GM12873 (cell line): ENCODE measurements around the gene CCDC69.

ENCODE experiments used
- TF ChIP-seq, protein P1 (sequence below): IDR thresholded peaks from 2 replicates; pipeline ENCODE4 v1.5.1; 2012; ENCODE audit warnings: low read depth, mild to moderate bottlenecking, moderate library complexity, low read length, control low read depth; ENCODE audit not compliant: insufficient read depth; ENCODE audit errors: missing control alignments

Gene CCDC69

DNA sequence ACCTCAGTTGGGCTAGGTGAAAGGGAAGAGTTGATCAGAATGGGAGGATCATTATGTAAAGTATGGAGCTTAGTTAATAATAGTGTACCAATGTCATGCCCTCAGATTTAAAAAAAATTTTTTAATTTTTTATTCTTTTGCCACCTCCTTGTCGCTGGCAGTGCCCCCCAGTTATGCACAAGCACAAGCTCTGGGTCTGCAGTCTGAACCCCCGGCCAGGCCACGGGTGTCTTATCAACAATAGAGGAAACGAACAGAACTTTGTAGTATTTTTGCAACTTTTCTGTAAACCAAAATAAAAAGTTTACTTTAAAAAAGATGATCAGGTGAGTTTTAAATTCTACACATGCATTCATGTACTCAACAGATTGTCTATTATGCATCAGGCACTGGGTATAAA lies 27.7 kb upstream of the CCDC69 start:
- TF ChIP-seq, protein P1, sequence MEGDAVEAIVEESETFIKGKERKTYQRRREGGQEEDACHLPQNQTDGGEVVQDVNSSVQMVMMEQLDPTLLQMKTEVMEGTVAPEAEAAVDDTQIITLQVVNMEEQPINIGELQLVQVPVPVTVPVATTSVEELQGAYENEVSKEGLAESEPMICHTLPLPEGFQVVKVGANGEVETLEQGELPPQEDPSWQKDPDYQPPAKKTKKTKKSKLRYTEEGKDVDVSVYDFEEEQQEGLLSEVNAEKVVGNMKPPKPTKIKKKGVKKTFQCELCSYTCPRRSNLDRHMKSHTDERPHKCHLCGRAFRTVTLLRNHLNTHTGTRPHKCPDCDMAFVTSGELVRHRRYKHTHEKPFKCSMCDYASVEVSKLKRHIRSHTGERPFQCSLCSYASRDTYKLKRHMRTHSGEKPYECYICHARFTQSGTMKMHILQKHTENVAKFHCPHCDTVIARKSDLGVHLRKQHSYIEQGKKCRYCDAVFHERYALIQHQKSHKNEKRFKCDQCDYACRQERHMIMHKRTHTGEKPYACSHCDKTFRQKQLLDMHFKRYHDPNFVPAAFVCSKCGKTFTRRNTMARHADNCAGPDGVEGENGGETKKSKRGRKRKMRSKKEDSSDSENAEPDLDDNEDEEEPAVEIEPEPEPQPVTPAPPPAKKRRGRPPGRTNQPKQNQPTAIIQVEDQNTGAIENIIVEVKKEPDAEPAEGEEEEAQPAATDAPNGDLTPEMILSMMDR: no peak

DNA sequence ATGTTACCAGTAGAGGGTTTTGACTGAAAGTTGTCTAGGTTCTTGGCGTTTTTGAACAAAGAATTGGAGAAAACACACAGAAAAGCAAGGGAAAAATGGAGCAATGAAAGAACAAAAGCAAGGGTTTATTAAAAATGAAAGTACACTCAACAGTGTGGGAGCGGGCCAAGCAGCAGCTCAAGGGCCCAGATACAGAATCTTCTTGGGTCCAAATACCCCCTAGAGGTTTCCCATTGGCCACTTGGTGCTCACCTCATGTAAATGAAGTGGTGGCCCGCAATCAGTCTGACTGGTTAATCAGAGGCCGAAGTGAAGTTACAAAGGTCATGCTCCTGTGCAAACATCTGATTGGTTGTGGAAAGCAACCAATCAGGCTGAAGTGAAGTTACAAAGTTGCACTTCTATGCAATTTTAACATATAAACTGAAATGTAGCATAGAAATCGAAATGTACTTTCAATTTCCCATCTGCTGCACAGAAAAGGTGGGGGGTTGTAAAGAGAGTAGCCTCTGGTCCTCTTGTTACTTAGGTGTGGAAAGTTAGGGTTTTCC lies 27.2 kb upstream of the CCDC69 start:
- TF ChIP-seq, protein P1: no peak

DNA sequence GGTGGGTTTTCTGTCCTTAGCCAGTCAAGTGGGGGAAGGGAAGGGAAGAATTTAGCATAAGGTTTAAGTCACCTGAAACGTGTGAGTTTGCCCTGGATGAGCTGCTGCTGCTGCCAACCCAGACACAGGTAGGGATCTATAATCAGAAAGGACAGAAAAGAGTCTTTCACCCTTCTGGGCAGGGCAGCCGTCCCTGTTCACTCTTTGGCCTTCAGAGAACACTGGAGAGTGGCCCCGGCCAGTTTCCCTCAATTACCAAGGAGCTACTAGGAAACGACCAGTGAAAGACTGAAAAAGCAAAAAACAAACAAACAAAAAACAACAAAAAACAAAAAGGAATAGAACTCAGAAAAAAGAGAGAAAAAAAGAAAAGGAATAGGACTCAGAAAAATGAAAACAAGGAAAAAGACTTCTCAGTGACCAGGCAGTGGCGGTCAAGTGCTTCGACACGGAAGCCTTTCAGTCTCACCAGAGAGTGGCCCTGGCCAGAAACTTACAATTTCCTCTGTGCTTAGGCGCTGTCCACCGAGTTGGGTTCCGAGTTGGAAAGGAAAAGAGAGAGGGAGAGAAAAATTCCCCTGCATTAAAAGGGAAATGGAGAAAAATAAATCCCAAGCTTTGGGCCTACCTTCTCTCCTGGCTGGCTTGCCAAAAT lies 26.6 kb upstream of the CCDC69 start:
- TF ChIP-seq, protein P1: no peak

DNA sequence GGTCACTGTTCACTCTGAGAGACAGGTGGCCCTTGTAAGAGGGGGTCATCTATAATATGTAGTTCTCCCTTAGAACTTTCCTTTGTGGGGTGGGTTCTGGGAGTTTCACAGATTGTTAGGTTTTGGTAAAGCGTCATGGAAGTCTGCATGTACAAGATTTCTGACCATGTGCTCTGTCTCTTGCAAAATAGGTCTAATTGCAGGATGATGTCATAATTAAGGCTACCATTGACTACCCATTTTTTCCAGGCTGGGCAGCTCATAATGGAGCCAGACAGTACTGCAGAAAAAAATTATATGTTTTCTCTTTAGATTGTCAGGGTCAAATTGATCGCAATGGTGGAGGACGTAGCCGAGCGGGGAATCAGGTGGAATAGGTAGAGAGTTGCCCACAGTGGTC lies 25.4 kb upstream of the CCDC69 start:
- TF ChIP-seq, protein P1: no peak

DNA sequence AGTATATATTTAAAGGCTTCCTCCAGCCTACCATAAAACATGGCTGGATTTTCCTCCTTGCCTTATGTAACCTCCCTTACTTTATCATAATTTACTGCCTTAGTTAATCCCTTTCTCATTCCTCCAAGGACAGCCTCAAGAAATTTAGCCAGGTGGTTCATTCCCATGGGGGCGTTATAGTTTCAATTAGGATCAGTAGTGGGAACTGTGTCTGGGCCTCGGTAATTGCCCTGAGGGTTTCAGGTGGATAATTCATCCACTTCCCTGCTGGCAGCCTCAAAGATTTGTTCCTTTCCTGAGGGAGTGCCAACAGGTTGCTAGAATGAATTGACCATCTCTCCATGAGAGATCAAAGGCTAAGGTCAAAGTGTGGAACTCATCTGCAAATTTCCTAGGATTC lies 24.8 kb upstream of the CCDC69 start:
- TF ChIP-seq, protein P1: no peak

DNA sequence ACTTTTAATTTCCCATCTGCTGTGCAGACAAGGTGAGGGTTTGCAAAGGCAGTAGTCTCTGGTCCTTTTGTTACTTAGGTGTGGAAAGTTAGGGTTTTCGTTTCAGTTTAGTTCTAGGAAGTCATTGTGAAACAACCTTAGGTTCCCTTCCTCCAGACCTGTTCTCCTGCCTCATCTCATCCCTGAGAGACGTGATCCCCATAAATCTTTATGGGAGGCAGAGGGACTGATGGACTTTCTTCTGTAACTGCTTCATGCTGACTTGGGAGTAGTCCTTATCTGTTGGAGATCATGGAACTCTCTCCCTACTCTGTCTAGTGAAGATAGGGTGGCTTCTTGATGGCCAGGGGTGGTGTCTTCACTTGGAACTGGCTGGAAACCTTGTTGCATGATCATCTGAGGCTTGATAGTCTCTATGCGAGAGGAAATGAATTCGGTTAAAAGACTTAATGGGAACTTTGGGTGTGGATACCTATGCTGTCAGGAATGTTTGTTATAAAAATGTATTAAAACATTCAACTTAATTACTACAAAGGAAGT lies 21.9 kb upstream of the CCDC69 start:
- TF ChIP-seq, protein P1: no peak

DNA sequence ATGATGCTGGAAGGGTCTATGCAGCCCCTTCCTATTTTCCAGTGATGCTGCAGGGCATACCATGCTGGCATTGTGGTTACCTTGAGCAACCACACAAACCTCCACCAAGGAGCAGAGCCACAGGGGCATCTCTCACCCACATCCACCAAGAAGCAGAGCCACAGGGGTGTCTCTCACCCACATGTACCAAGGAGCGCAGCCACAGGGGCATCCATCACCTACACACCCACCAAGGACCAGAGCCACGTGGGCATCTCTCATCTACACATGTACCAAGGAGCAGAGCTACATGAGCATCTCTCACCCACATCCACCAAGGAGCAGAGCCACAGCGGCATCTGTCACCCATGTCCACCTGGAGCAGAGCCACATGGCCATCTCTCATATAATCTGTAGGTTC lies 20.3 kb upstream of the CCDC69 start:
- TF ChIP-seq, protein P1: no peak
